Anterior cingulate cortex (tissue), 58 donors: ENCODE measurements around the gene PTCH1.

Experiments used
- DNase-seq, 58 donors: peaks; one replicate each; lab custom pipeline; 2025; lab: John Stamatoyannopoulos, UW

Gene PTCH1

DNA sequence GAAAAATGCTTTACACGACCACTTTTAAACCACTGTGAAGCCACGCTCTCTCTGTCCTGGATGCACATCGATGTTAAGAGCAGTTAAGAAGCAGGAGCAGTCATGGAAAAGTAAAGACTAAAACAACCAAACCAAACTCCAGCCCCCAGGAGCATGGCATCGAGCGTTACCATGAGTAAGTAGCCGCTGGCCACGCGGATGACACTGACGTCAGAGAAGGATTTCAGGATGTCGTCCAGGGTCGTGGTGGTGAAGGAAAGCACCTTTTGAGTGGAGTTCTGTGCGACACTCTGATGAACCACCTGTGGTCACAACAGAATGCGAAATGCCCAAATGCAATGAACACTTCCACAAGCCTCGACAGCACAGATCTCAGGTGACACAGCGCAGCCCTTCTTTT lies 38.9 kb downstream of the PTCH1 start:
- DNase-seq = peak in 4 of 58 donors; percentile 19 to 55 (median 38)

DNA sequence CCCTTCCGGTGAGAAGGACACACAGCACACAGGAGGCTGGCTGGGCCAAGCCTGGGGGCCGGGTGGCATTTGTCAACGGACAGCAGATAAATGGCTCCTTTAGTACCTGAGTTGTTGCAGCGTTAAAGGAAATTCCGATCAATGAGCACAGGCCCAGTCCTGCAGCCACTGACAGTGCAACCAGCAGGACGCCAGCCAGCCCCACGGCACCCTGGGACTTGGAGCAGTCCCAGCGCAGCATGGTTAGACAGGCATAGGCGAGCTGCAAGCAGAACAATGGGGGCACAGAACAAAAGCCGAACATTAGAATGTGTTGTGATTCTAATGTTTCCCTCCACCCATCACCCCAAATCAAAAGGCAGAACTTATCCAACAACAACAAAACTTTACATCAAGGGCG lies 39.3 kb downstream of the PTCH1 start:
- DNase-seq = peak in 54 of 58 donors; percentile 15 to 92 (median 76)

DNA sequence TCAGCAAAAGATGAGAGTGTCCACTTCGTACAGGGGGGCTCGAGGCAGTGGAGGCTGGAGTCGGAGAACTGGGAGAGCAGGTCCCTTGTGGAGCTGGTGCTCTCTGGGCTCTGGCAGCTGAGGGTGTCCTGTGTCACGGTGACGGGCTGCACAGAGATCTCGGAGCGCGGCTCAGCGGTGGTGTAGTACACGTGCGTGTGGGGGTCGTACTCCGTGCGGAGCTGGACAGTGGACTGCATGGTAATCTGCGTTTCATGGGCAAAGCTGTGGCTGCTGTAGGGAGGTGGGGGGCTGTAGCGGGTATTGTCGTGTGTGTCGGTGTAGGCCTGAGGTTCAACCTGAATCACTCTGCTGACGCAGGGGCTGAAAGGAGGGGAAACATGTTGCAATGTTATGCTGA lies 48.0 kb downstream of the PTCH1 start:
- DNase-seq = no peak

DNA sequence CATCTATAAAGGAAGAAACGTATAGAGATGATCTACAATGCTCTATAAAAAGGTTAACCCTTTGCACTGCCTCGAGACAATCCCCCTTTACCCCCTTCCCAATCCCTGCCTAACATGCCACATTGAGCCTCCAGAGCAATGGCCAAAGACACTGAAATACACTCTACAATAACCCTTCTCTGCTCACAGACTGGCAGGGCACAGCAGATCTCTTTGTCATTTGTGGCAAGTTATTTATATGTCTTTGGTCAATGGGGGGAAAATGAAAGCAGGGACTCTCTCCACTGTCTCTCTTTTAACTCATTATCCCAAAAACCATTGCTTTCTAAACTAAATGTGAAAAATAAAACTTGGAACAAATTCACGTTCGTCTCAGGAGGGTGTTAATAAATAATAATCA lies 51.7 kb downstream of the PTCH1 start:
- DNase-seq = peak in 2 of 58 donors; percentile 21 to 26

DNA sequence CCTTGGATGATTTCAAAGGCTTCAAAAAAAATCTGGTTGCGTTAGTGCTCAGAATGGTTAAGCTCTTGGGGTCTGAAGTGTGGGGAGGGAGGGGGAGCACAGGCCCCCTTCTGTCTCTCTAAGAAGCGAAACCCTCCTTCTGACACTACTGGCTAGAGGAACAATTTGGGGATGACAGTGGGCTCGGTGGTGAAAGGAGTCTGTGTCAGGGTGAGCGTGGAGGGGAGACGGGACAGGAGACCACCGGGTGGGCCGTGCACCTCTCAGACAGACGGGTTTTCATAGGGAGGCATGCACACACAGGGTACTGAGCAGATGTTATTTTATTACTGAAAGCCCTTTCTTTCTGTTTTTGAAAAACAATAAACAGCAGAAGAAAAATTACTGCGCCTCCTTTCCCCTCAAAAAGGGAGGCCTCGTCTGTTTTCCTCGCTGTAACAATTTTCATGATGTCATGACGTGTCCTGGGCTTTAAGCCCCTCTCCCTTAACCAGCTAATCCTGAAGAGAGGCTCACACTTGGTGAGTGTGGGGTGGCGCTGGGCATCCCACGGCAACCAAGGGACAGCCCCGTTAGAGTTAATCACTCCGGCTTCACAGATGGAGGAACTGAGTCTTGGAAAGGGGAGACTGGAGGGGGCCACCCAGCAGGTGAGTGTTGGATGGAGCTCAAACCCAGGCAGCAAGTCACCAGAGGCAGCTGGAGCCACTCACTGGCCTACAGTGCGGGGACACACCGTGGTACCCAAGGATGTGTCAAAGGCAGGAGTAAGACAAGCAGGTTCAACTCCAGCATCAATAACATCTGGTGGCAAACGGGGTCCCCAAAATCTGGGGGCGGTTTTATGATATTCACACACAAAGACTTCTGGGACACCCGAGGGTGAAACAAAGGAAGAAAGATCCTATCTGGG lies 53.4 kb downstream of the PTCH1 start:
- DNase-seq = no peak

DNA sequence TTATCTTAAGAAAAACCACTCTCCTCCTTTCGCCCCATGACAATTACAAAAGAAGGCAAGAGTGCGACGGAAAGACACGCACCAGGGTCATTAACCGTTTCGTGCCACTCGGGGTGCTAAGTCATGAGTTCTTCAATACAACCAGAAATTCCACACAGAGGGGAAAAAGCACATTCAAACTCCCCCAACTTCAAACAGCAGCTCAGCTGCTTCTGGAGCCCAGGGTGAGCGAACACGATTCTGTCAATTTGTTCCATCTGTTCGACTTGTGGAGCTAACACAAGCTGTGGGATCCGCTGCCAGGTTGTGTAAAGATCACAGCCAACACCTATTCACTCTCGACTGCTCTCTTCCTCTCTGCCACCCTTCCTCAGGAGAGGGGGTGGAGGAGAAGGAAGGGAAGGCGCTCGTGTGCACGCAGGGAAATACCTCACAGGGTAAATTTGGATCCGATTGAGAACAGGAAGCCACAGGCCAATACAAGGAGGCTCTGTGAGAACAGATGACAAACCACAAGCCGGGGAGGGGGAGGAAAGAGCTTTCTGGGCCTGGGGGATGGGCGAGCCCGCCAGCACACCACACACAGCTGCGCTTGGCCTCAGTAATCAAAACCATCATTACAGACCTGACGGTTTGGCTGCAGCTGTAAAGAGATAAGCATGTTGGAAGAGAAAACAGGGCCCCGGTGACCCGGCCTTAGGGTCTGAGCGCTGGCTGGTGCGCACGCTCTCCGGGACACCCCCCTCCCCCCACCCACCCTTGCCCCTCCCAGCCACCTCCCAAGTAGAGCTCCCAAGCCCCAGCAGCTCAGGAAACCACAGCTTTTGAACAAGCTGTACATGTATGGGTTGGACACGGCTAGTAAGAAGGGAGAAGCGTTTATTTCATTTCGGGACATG lies 54.3 kb downstream of the PTCH1 start:
- DNase-seq = peak; percentile 33 to 85 (median 73)

DNA sequence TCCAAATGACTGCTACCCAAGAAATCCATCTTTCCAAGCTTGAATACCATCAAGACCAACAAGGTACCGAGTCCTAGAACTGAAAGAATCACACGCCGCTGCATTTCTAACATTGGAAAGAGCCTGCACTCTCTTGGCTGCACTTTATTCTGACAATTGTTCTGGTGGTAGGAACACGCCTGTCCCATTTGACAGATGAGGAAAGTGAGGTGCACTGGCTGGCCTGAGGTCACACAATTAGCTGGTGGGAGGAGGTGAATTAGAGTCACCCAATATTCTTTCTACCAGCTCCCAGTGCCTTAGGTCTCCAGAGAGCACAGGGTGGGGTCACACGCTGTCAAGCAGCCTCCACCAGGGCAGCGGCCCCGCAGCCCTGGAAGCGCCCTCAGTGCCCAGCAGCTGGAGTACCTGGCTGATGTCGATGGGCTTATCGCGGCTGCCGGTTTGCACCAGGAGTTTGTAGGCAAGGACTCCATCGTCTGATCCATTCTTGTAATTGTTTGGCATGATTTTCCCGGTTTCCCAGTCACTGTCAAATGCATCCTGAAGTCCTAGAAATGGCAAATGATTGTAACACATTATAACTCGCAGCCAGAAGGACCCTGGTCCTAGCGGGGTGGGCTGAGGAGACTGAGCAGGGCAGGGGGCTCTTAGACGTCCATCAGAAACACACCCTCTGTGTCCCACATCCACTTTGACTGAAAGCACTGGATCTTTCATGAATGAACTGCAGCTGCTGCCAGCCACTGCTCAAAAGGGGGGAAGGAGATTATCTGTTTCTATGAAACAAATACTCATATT lies 55.1 kb downstream of the PTCH1 start:
- DNase-seq = peak in 3 of 58 donors; percentile 39 to 53 (median 44)

DNA sequence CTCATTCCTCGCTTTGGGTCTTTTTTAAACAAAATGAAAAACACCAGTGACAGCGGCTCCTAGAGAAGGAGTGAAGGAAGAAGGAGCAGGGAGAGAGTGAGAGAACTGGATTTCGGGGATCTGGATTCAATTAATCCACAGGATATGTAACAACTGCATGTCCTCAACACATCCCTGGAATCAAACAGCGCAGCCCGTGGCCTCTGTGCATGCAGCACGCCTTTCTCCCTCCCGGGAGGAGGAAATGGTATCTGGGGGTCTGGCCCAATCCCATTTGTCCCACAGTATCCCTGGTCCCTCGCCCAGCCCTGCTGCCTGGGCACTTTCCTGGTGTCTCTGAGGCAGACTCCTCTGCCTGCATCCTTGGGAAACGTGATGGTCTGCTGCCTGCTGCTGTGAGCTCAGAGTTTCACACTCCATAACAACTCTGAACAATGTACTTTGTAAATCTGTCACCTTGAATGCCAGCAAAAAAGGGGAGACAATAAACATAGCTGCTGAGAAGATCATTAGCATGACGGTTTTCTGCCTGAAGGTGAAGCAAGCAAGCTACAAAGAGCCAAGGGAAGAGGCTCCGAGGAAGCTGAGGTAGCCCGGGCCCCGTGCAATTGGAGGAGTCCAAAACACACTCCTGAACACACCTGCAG lies 56.1 kb downstream of the PTCH1 start:
- DNase-seq = no peak

DNA sequence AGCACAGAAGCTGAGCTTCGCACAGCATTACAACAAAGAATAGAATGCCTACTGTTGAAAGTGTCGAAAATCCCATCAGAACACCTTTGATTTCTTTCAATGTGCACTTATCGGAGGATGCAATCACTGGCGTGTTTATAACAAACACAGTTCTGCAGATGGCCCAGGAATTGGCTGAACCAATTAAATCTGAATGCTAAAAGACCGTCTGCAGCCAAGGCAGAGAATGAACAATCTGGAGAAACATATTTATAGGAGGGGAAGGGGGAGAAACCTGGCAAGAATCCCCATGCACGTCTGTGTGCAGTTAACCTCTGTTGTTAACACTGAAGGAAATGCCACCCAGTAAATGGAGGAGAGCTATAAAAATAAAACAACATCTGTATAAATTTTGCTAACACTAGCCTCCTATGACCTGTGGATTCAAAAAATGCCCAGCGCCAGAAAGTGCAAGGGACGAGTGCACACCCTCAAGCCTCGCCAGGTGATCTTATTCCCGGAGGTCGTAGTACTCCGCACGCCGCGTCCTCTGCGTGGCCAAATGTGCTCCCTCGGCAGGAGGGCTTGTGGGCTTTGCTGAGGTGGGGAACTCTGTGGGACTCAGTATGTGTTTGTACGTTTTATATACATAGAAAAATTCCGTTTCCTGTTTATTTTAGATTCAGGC lies 56.8 kb downstream of the PTCH1 start:
- no peak for DNase-seq

DNA sequence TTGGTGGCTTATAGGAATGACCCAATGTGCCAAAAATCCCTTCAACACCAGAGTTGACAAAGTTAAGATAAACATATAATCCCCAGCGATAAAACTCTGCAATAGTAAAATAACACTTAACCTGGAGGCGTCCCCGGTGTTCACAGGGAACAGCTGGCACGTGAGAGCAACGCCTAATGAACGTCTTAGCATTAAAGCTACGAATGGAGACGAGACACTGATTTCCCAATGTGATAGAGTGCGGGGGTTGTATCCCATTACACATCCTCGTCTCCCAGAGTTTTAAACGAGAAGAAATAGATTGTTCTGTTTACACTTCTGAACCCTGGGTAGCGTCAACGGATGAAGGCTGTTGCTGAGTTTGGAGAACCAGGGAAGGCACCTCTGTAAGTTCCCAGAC lies 57.6 kb downstream of the PTCH1 start:
- no peak for DNase-seq

DNA sequence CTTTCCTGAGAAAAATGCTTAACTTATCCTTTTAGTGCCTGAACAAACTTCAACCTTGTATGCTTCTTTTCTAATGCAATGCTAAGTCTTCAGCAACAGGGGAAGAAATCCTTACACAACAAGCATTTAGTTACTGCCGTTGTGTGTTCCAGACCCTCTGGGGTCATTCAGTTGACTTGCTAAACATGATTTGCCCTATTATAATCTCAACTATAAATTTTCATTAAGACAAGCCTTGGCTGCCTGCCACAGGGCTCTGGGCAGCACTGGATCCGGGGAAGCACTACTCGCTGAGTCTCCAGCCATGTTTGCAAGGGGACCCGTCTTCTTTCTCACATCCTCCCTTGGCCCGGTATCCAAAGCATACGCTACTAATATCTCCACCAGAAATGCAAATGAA lies 58.1 kb downstream of the PTCH1 start:
- no peak for DNase-seq

DNA sequence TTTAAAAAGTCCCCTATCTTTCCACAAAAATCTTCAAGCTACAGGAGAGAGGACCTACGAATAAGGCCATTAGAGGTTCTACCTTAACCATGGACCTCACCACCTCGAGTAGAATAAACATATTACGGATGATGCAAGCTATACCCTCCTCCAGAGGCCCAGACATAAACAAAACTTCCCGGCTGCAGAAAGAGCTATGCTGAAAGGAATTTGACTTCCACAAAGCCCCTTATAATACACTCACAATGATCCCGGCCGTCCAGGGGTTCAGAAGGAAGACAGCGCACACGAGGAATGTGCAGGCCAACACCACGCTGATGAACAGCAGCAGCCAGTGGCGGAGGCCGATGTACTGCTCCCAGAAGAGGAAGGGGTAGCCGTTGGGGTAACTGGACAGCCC lies 59.0 kb downstream of the PTCH1 start:
- DNase-seq = no peak

DNA sequence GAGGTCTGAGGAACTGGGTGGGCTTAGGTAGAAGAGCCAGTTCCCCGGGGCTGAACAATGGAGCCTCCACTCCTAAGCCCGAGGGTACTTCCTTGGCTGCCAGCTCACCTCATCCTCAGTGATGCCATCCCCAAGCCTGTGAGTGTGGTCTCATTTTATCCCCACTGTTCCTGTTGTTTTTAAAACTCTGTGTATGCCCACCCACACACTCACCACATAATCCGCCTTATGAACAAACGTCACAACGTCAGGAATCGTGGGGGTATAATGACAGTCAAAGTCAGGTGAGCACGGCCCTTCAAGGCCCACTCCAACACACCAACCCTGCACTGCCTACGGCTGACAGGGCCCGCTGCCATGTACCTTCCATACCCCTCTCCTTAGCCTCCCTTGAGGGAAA lies 61.1 kb downstream of the PTCH1 start:
- DNase-seq = no peak

DNA sequence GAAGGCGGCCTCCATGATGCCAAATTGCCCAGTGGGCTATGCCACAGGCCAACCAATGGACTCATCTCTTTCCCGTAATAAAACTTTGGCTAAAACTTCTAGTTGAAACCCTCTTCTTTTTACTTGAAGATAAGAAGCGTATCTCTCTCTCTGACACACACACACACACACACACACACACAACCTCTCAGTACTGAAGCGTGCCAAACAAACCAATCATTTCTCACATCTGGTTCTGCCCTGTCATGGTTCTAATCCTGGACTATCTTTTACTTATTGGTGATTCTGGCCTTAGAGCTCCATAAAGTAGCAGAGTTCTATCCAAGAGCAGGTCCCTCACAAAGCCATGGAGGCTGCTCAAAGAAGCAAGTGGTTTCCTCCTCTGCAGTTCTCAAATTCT lies 64.6 kb downstream of the PTCH1 start:
- DNase-seq = no peak

DNA sequence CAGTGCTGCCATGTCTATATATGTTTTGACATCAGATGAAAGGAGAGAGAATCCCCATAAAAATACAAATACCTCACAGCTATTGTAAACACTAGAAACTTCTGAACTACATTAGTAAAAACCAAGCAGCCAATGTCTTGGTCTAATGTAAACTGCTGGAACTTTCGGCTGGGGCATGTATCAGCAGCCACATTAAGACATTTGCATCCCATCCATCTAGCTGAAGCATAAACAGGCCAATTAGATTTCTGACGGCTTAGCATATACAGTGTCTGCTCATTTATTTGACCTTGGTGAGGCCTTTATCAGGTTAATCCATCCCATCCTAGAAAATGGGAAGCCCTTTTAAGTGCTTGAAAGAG lies 65.7 kb downstream of the PTCH1 start:
- no peak for DNase-seq

DNA sequence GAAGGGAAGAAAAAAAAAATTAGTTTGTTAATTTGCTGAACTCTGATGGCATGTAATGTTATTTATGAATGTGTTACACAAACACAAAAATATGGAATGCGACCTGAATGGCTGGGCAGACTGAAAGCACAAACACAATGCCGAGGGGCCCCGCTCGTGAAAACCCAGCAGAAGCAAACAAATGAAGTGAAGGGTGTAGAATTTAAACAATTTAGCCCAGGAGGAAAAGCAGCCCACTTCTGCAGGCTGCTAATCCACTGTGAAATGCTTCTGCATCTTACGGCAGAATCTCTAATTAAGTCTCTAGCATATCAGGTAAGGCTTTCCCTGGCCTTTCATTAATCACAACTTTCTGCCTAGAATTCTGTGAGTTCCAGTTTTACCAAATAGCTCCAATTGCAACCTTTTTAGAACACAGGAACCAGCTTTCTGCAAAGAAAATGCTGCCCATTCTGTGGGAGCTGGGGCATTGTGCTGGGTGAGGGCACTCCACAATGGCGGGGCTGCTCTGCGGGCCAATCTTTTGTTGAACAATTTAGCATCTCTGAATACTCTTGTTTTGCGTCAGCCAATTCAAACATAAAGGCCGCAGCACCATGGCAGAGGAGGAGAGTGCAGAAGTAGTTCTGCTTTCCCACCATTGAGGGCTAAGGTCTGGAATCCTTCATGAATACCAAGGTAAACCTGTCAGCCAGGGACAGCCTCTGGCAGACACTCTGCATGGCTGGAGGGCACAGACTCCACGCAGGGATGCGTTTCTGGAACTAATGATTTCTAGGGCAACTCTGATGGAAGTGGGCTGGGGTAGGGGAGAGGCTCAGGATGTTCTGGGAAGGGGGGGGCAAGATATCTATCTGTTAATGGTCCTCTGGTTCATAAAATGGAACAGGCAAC lies 66.4 kb downstream of the PTCH1 start:
- peak in 14 of 58 donors; percentile 13 to 76 (median 29) for DNase-seq

DNA sequence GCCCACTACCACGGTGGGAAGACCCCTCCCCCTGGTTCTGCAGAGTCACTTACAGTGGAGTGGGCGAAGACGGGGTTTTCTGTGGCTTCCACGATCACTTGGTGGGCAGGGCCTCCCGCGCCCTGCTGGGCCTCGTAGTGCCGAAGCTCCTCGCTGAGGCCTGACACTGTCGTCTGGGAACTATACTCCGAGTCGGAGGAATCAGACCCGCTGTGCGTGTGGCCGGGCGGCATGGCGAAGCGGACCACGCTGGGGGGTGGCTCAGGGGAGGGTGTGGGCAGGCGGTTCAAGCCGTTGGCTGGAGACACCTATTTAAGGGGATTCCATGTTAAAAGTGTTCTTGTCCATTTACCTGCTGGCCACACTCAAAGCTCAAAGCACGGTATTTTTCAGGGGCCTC lies 67.8 kb downstream of the PTCH1 start:
- DNase-seq = no peak

DNA sequence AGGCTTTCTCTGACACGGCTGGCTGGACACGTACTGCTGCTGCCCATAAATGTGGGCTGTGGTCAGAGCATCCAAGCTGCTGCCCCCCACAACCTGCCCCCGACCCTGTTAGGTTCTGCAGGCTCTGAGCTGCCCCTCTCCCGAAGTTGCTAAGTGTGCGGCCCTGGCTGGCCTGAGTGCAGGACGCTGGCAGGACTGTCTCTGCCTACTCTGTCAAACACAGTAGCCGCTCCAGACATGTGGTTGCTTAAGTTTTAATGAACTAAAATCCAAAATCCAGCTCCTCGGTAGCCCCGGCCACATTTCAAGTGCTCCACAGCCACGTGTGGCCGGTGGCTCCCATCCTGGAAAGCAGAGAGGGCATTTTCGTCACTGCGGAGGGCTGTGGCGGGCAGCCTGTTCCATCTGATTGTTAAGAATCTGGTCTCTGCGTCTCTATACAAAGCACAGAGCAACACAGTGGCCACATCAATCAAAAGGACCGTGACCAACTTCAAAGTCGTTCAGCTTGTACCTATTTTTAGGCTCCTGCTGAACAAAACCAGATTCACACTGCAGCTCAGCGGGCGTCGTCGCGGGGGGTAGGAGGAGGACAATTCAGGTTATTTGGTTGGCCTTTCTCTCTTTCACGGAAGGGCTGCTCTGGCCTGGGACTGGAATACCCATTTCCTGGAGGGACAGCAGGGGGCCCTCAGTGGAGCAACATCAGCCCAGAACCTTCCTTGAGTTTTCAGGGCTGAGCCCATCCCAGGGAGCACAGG lies 68.9 kb downstream of the PTCH1 start:
- DNase-seq = peak in 3 of 58 donors; percentile 12 to 30 (median 19)
